Jurkat, Clone E6-1 (cell line): ENCODE results near the gene BMP8B. TPM values are rescaled to one million over a fixed set of nuclear protein-coding genes. Genes with fewer than 3 reads are reported as not detected.
"Not testable (repeated sequence)": the region's sequence is repeated elsewhere in the genome, so short reads cannot be mapped to it uniquely, and the experiment has no call there.

Experiments
- DNase-seq: peaks from one replicate; pipeline ENCODE4 v3.0.0-alpha.2; 2011; ENCODE audit warnings: low read depth, low spot score
- H3K4me3 ChIP-seq: 2 replicates; pipeline ENCODE4 v1.5.1; 2011; ENCODE audit warnings: mild to moderate bottlenecking, low read length, control low read depth, moderate library complexity
- polyA plus RNA-seq: library from polyadenylated mRNA; unstranded; fragments of >200 nt; gene quantifications from one replicate; pipeline ENCODE4 v1.2.1, GENCODE V29; 2012; ENCODE audit warnings: missing spikeins; ENCODE audit not compliant: insufficient read length, insufficient read depth

BMP8B gene
- 0.31 TPM for polyA plus RNA-seq

- H3K4me3 ChIP-seq: peak within 1 kb of the TSS; percentile 41
- DNase-seq: no peak
Observed at GRCh38 chr1:39788758-39789570, at the start of gene BMP8B. TSS of gene BMP8B (minus strand) at chr1:39788865. CDS start at chr1:39788485, 380 bp downstream.

- no peak overlapping the region for H3K4me3 ChIP-seq
- DNase-seq: no peak
Observed at GRCh38 chr1:39836595-39837110, 48.0 kb upstream of the BMP8B start.

GRCh38 chr1:39835935-39836594 lies 47.4 kb upstream of the BMP8B start:
- no peak overlapping the region for H3K4me3 ChIP-seq
- DNase-seq: no peak

GRCh38 chr1:39835110-39835509 lies 46.4 kb upstream of the BMP8B start:
- no peak for DNase-seq
- no peak overlapping the region for H3K4me3 ChIP-seq

- DNase-seq: no peak
- no peak overlapping the region for H3K4me3 ChIP-seq
Observed at GRCh38 chr1:39833621-39834385, 45.1 kb upstream of the BMP8B start.

- no peak overlapping the region for H3K4me3 ChIP-seq
- DNase-seq: no peak
Observed at GRCh38 chr1:39833121-39833520, 44.5 kb upstream of the BMP8B start.

- H3K4me3 ChIP-seq: no peak overlapping the region
- DNase-seq: no peak
Observed at GRCh38 chr1:39832294-39832693, 43.6 kb upstream of the BMP8B start.

- DNase-seq: no peak
- H3K4me3 ChIP-seq: no peak overlapping the region
Observed at GRCh38 chr1:39829791-39830533, 41.3 kb upstream of the BMP8B start.

- no peak overlapping the region for H3K4me3 ChIP-seq
- DNase-seq: no peak
Observed at GRCh38 chr1:39828734-39829133, 40.1 kb upstream of the BMP8B start.

- not testable (repeated sequence) for DNase-seq, H3K4me3 ChIP-seq
Observed at GRCh38 chr1:39828255-39828654, 39.6 kb upstream of the BMP8B start.

- no peak overlapping the region for H3K4me3 ChIP-seq
- DNase-seq: no peak
Observed at GRCh38 chr1:39827201-39827600, 38.5 kb upstream of the BMP8B start.

GRCh38 chr1:39826583-39826982 lies 37.9 kb upstream of the BMP8B start:
- no peak for DNase-seq
- H3K4me3 ChIP-seq: no peak overlapping the region

- H3K4me3 ChIP-seq: no peak overlapping the region
- no peak for DNase-seq
Observed at GRCh38 chr1:39825432-39825941, 36.8 kb upstream of the BMP8B start.

- H3K4me3 ChIP-seq, DNase-seq: not testable (repeated sequence)
Observed at GRCh38 chr1:39823450-39823849, 34.8 kb upstream of the BMP8B start.

- H3K4me3 ChIP-seq: no peak overlapping the region
- DNase-seq: no peak
Observed at GRCh38 chr1:39822146-39822545, 33.5 kb upstream of the BMP8B start.

- H3K4me3 ChIP-seq: no peak overlapping the region
- DNase-seq: peak; percentile 79
Observed at GRCh38 chr1:39819091-39819812, 30.6 kb upstream of the BMP8B start.

GRCh38 chr1:39818482-39818881 lies 29.8 kb upstream of the BMP8B start:
- no peak for DNase-seq
- no peak overlapping the region for H3K4me3 ChIP-seq
